SK-N-SH treated with all-trans-retinoic acid at 6 μM for 48 hours (cell line): Measurements from ENCODE around the gene NT5DC1.

Source experiments
- CREB5 ChIP-seq: fragments of 250-450 bp; sonication (Bioruptor Pico); IDR thresholded peaks from 2 replicates; pipeline ENCODE4 v1.5.1; 2020; ENCODE audit warnings: low read depth, mild to moderate bottlenecking, moderate library complexity
- CSDC2 ChIP-seq: fragments of 250-450 bp; sonication (Bioruptor Pico); IDR thresholded peaks from 2 replicates; pipeline ENCODE4 v1.5.0; 2020; ENCODE audit warnings: mild to moderate bottlenecking, moderate library complexity
- CSRNP3 ChIP-seq: fragments of 250-450 bp; sonication (Bioruptor Pico); IDR thresholded peaks from 2 replicates; pipeline ENCODE4 v1.5.1; 2021; ENCODE audit warnings: mild to moderate bottlenecking, moderate library complexity
- GLIS3 ChIP-seq: fragments of 250-450 bp; sonication (Bioruptor Pico); IDR thresholded peaks from 2 replicates; pipeline ENCODE4 v1.5.0; 2020; ENCODE audit warnings: mild to moderate bottlenecking, moderate library complexity
- ISL1 ChIP-seq: fragments of 250-450 bp; sonication (Bioruptor Pico); IDR thresholded peaks from 2 replicates; pipeline ENCODE4 v2.1.2; 2022; ENCODE audit warnings: mild to moderate bottlenecking, moderate library complexity
- PATZ1 ChIP-seq: fragments of 250-450 bp; sonication (Bioruptor Pico); IDR thresholded peaks from 2 replicates; pipeline ENCODE4 v1.8.0; 2020; ENCODE audit warnings: mild to moderate bottlenecking, moderate library complexity, borderline replicate concordance
- POU6F1 ChIP-seq: fragments of 250-450 bp; sonication (Bioruptor Pico); IDR thresholded peaks from 2 replicates; pipeline ENCODE4 v1.8.0; 2021; ENCODE audit warnings: low read depth, mild to moderate bottlenecking, moderate library complexity, borderline replicate concordance
- PPARA ChIP-seq: fragments of 250-450 bp; sonication (Bioruptor Pico); IDR thresholded peaks from 2 replicates; pipeline ENCODE4 v1.5.0; 2020; ENCODE audit warnings: mild to moderate bottlenecking, borderline replicate concordance
- RARB ChIP-seq: fragments of 250-450 bp; sonication (Bioruptor Pico); IDR thresholded peaks from 2 replicates; pipeline ENCODE4 v1.8.0; 2021; ENCODE audit warnings: mild to moderate bottlenecking, moderate library complexity
- SNAI2 ChIP-seq: fragments of 250-450 bp; sonication (Bioruptor Pico); IDR thresholded peaks from 2 replicates; pipeline ENCODE4 v1.5.0; 2020; ENCODE audit warnings: mild to moderate bottlenecking, moderate library complexity
- TSHZ2 ChIP-seq: fragments of 250-450 bp; sonication (Bioruptor Pico); IDR thresholded peaks from 2 replicates; pipeline ENCODE4 v1.5.0; 2020; ENCODE audit warnings: mild to moderate bottlenecking, moderate library complexity
- ZFP3 ChIP-seq: fragments of 250-450 bp; sonication (Bioruptor Pico); IDR thresholded peaks from 2 replicates; pipeline ENCODE4 v1.5.0; 2020; ENCODE audit warnings: mild to moderate bottlenecking, moderate library complexity
- ZFP30 ChIP-seq: fragments of 450-650 bp; formaldehyde crosslinking; IDR thresholded peaks from 2 replicates; pipeline ENCODE4 v1.5.0; 2022; ENCODE audit warnings: mild to moderate bottlenecking, moderate library complexity
- ZNF8 ChIP-seq: fragments of 450-650 bp; formaldehyde crosslinking; IDR thresholded peaks from 2 replicates; pipeline ENCODE4 v1.5.0; 2020; ENCODE audit warnings: mild to moderate bottlenecking, moderate library complexity

GRCh38 chr6:116251568-116252384 is 151.1 kb downstream of the NT5DC1 start:
- no peak for TF ChIP-seq PATZ1 (CRISPR knock-in tag)
- no peak for TF ChIP-seq PPARA (CRISPR knock-in tag)
- TF ChIP-seq ZFP30 (CRISPR knock-in tag) = no peak
- no peak for TF ChIP-seq ZNF8 (CRISPR knock-in tag)
- TF ChIP-seq ZFP3 = no peak
- TF ChIP-seq SNAI2 (CRISPR knock-in tag) = no peak
- no peak for TF ChIP-seq CREB5 (CRISPR knock-in tag)
- no peak for TF ChIP-seq POU6F1 (CRISPR knock-in tag)
- no peak for TF ChIP-seq ISL1
- no peak for TF ChIP-seq RARB (CRISPR knock-in tag)
- no peak for TF ChIP-seq CSDC2 (CRISPR knock-in tag)
- no peak for TF ChIP-seq GLIS3 (CRISPR knock-in tag)
- TF ChIP-seq CSRNP3 (CRISPR knock-in tag) = no peak
- no peak for TF ChIP-seq TSHZ2
